Measurements from ENCODE around the gene MBL2. TPM values are rescaled to one million over a fixed set of nuclear protein-coding genes. Genes with fewer than 3 reads are reported as not detected.

MBL2 gene
- total RNA-seq, 2 donors from 2014 or later = not detected

DNA sequence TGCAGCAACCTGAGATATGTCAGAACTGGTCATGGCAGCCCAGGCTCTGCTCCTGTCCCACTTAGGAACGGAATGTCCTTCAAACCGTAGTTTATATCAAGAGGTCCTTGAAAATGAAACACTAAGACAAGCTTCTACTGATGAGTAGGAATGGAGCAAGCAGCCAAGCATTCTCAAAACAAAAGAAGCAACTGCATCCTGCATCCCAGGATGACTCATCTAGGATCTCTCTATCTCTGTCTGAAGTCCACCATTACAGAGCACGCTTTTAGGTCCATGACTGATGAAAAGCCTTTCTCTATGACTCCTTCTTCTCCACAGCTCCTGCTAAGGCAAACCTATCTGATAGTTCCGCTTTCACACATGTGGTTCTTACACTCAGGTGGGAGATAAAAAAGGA lies 16.3 kb downstream of the MBL2 start:
- H3K27me3 ChIP-seq (ENCODE audit: control insufficient read depth, insufficient read depth, low read length, poor library complexity, severe bottlenecking) = no peaks in the 10 kb centered on the region
- Mint-ChIP-seq H3K27me3 (ENCODE audit: insufficient read depth) (no peaks in the 10 kb centered on the region), H3K27ac (no peak overlapping the region), H3K36me3 (ENCODE audit: low read depth) (no peaks in the 10 kb centered on the region), H3K4me1 (no peaks in the 10 kb centered on the region), H3K9me3 (no peaks in the 10 kb centered on the region), H3K4me3 (no peak overlapping the region)
- no peak overlapping the region for H3K27ac ChIP-seq (ENCODE audit: low read depth, low read length)
- TF ChIP-seq, protein P1, sequence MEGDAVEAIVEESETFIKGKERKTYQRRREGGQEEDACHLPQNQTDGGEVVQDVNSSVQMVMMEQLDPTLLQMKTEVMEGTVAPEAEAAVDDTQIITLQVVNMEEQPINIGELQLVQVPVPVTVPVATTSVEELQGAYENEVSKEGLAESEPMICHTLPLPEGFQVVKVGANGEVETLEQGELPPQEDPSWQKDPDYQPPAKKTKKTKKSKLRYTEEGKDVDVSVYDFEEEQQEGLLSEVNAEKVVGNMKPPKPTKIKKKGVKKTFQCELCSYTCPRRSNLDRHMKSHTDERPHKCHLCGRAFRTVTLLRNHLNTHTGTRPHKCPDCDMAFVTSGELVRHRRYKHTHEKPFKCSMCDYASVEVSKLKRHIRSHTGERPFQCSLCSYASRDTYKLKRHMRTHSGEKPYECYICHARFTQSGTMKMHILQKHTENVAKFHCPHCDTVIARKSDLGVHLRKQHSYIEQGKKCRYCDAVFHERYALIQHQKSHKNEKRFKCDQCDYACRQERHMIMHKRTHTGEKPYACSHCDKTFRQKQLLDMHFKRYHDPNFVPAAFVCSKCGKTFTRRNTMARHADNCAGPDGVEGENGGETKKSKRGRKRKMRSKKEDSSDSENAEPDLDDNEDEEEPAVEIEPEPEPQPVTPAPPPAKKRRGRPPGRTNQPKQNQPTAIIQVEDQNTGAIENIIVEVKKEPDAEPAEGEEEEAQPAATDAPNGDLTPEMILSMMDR (conservative IDR thresholded peaks at IDR 0.05) = no peak
- no peaks in the 10 kb centered on the region for H3K36me3 ChIP-seq (ENCODE audit: control insufficient read depth, insufficient read depth, low read length)
- no peak overlapping the region for H3K4me3 ChIP-seq (ENCODE audit: low read length)
- H3K4me1 ChIP-seq (ENCODE audit: control insufficient read depth, insufficient read depth, low read length) = no peaks in the 10 kb centered on the region
- H3K9ac ChIP-seq (ENCODE audit: extremely low read depth, low read length, poor library complexity, severe bottlenecking) = no peak overlapping the region
- no peaks in the 10 kb centered on the region for H3K9me3 ChIP-seq (ENCODE audit: control insufficient read depth, low read length)
- WGBS, 2 experiments (ENCODE audit: insufficient coverage in 1 of 2, insufficient read length in 1 of 2) = 90 to 91% methylated on average over 2 to 4 of the region's 4 CpGs
- no peak for DNase-seq

DNA sequence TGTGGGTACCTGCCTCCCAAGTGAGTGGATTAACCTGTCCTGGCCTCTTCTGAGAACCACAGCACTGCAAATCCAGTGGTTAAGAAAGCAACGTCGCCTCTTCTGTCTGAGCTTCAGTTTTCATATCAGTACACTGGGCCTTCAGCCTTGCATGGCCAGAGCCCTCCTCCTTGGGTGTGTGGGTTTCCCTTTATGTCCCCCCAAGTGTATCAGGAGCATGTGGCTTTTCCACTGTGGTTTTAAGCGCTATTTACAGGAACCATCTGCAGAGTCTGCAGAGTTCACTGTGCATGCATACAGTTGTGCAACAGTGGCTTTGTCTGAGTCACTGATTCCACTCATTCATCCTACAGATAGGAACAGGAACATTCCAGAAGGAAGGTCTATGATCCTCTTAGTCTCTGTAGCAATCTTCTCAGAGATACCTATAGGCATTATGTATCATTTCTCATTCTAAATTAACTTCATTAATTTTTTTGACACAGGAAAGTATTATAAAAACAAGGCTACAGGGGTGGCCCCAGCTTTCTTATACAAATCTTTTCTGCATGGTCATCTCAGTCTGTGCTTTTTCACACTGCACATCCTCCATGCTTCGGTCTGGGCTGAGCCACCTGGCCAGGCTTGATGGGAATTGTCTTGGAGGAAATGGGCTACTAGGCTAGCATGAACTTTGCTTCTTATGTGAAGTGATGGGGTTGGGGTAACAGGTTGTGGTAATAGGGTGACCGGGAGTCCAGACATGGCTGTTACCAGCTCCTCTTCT lies 17.1 kb downstream of the MBL2 start:
- DNase-seq = no peak
- H3K4me1 Mint-ChIP-seq = no peaks in the 10 kb centered on the region
- no peak overlapping the region for H3K4me3 Mint-ChIP-seq
- Histone ChIP-seq H3K27me3 (ENCODE audit: control insufficient read depth, insufficient read depth, low read length, poor library complexity, severe bottlenecking) (no peaks in the 10 kb centered on the region), H3K4me1 (ENCODE audit: control insufficient read depth, insufficient read depth, low read length) (no peaks in the 10 kb centered on the region), H3K27ac (ENCODE audit: low read depth, low read length) (no peak overlapping the region), H3K36me3 (ENCODE audit: control insufficient read depth, insufficient read depth, low read length) (no peaks in the 10 kb centered on the region), H3K9me3 (ENCODE audit: control insufficient read depth, low read length) (no peaks in the 10 kb centered on the region), H3K4me3 (ENCODE audit: low read length) (no peak overlapping the region), H3K9ac (ENCODE audit: extremely low read depth, low read length, poor library complexity, severe bottlenecking) (no peak overlapping the region)
- H3K27me3 Mint-ChIP-seq (ENCODE audit: insufficient read depth) = no peaks in the 10 kb centered on the region
- H3K36me3 Mint-ChIP-seq (ENCODE audit: low read depth) = no peaks in the 10 kb centered on the region
- TF ChIP-seq, protein P1 (conservative IDR thresholded peaks at IDR 0.05) = no peak
- H3K27ac Mint-ChIP-seq = no peak overlapping the region
- H3K9me3 Mint-ChIP-seq = no peaks in the 10 kb centered on the region
- WGBS, 2 experiments (ENCODE audit: insufficient coverage in 1 of 2, insufficient read length in 1 of 2) = 96 to 100% methylated on average over 3 to 5 of the region's 5 CpGs

DNA sequence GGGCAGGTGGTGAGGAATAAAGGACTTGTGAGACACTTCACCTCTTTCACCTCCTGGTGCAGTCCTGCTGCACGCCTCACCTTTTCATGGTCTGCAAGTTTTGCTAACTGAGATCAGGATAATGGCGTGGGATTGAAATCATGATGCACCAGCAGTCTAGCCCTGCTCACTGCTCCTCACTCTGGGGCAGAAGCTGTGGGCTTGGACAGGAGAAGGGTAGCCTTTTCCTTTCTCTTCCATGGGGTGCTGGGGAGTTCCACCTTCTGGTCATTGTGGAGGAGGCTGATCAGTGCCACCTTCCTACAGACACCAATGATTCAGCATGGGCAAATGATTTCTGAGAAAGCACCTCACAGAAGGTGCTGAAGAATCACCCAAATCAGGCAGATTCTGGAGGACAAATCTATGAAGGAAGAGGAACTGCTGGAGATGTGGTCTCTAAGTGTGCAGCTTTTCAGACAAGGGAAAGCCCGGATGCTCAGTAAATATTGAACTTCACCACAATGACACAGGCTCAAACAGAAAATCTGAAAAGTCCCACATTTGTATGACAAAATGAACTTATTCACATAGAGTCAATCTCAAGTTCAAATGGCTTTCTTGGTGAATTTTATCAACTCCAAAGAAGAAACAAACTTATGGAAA lies 19.7 kb downstream of the MBL2 start:
- Mint-ChIP-seq H3K27ac (no peak overlapping the region), H3K27me3 (ENCODE audit: insufficient read depth) (no peaks in the 10 kb centered on the region), H3K36me3 (ENCODE audit: low read depth) (no peaks in the 10 kb centered on the region), H3K9me3 (no peaks in the 10 kb centered on the region), H3K4me3 (no peak overlapping the region), H3K4me1 (no peaks in the 10 kb centered on the region)
- Histone ChIP-seq H3K9ac (ENCODE audit: extremely low read depth, low read length, poor library complexity, severe bottlenecking) (no peak overlapping the region), H3K9me3 (ENCODE audit: control insufficient read depth, low read length) (no peaks in the 10 kb centered on the region), H3K36me3 (ENCODE audit: control insufficient read depth, insufficient read depth, low read length) (no peaks in the 10 kb centered on the region), H3K4me3 (ENCODE audit: low read length) (no peak overlapping the region), H3K4me1 (ENCODE audit: control insufficient read depth, insufficient read depth, low read length) (no peaks in the 10 kb centered on the region), H3K27ac (ENCODE audit: low read depth, low read length) (no peak overlapping the region), H3K27me3 (ENCODE audit: control insufficient read depth, insufficient read depth, low read length, poor library complexity, severe bottlenecking) (no peaks in the 10 kb centered on the region)
- no peak for DNase-seq
- 96% methylated on average over 3 of the region's 3 CpGs; no CpG with 5 or more reads in 1 of the 2 experiments for WGBS, 2 experiments (ENCODE audit: insufficient coverage in 1 of 2, insufficient read length in 1 of 2)
- TF ChIP-seq, protein P1 (conservative IDR thresholded peaks at IDR 0.05) = no peak

All from endodermal cell (in vitro differentiated cells).